ENCODE results near the gene IGFN1.

- TF ChIP-seq, protein P1, sequence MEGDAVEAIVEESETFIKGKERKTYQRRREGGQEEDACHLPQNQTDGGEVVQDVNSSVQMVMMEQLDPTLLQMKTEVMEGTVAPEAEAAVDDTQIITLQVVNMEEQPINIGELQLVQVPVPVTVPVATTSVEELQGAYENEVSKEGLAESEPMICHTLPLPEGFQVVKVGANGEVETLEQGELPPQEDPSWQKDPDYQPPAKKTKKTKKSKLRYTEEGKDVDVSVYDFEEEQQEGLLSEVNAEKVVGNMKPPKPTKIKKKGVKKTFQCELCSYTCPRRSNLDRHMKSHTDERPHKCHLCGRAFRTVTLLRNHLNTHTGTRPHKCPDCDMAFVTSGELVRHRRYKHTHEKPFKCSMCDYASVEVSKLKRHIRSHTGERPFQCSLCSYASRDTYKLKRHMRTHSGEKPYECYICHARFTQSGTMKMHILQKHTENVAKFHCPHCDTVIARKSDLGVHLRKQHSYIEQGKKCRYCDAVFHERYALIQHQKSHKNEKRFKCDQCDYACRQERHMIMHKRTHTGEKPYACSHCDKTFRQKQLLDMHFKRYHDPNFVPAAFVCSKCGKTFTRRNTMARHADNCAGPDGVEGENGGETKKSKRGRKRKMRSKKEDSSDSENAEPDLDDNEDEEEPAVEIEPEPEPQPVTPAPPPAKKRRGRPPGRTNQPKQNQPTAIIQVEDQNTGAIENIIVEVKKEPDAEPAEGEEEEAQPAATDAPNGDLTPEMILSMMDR (conservative IDR thresholded peaks at IDR 0.05), result no peak
- no peak for TF ChIP-seq EZH2 (IDR thresholded peaks at IDR 0.05; ENCODE audit: low read depth)
Observed at GRCh38 chr1:201258763-201259230, 68.2 kb downstream of the IGFN1 start.
